Erythroblast (primary cell): ENCODE data around the gene ADAMTS13.
A peak's percentile ranks its signal among the peaks of the same experiment; 100 is the strongest.

ENCODE experiments used
- DNase-seq, 2 experiments: peaks; one replicate each; lab custom pipeline; 2025; lab: John Stamatoyannopoulos, UW
- GATA1 ChIP-seq: IDR thresholded peaks from 2 replicates; pipeline ENCODE4 v1.6.1; 2011; ENCODE audit warnings: low read depth, mild to moderate bottlenecking, control low read depth, low read length, moderate library complexity
- POLR2A ChIP-seq: IDR thresholded peaks from 2 replicates; pipeline ENCODE4 v1.6.1; 2011; ENCODE audit warnings: mild to moderate bottlenecking, low read length

Gene ADAMTS13

DNA sequence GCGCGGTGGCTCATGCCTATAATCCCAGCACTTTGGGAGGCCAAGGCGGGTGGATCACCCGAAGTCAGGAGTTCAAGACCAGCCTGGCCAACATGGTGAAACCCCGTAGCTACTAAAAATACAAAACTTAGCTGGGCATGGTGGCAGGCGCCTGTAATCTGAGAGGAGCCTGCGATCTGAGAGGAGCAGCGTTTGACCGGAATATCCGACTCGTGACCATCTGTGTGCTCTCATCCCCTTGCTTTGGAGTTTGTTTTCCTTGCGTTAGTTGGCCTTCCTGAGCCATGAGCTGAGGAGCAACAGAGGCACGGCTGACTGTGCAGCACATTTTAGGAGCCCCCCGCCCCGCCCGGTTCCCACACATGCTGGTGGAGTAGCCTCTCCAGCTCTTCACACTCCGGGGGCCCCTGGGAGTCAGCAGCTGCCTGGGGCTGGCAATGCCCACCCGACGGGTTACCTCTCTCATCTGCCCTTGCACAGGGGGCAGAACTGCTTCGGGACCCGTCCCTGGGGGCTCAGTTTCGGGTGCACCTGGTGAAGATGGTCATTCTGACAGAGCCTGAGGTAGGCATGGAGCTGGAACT is 3.0 kb downstream of the ADAMTS13 start:
- no peak for TF ChIP-seq POLR2A
- TF ChIP-seq GATA1 = no peak
- no peak for DNase-seq

DNA sequence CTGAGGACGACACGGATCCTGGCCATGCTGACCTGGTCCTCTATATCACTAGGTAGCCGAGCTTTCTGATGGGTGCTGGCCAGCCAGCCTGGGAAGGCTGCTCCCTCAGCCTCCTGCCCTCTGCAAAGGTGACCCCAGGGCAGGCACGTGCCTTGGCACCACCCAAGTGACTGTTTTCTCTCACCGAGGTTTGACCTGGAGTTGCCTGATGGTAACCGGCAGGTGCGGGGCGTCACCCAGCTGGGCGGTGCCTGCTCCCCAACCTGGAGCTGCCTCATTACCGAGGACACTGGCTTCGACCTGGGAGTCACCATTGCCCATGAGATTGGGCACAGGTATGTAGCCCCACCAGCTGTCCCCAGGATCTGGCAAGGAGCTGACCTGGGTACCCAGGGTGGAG is 3.8 kb downstream of the ADAMTS13 start:
- no peak for DNase-seq
- TF ChIP-seq POLR2A (no peak), GATA1 (no peak)

DNA sequence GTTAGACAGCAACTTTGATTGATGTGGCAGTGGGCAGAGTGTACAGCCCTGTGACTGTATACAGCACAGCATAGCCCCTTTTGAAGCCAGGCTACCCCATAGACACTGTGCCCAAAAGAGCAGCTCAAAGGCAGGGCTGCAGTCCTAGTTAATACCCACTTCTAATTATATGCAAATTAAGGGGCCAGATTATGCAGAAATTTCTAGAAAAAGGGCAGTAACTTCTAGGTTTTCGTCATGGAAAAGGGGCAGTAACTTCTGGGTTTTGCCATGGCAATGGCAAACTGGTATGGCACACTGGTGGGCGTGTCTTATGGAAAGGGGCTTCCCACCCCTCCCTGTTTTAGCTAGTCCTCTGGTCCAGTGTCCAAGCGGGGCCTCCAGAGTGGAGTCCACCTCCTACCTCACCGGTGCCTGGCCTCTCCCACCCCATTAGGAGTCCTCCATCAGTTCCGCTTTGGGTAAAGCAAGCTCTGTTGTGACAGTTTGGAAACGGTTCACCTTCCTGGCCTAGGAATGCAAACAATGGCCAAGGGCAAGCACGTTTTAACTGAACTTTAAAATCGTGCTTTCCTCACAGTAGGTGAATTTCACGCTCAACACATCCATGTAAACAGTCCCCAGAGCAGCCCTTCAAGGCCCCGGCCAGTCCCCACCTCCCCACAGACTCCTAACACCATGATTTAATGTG is 5.6 kb downstream of the ADAMTS13 start:
- TF ChIP-seq GATA1 (no peak), POLR2A (no peak)

DNA sequence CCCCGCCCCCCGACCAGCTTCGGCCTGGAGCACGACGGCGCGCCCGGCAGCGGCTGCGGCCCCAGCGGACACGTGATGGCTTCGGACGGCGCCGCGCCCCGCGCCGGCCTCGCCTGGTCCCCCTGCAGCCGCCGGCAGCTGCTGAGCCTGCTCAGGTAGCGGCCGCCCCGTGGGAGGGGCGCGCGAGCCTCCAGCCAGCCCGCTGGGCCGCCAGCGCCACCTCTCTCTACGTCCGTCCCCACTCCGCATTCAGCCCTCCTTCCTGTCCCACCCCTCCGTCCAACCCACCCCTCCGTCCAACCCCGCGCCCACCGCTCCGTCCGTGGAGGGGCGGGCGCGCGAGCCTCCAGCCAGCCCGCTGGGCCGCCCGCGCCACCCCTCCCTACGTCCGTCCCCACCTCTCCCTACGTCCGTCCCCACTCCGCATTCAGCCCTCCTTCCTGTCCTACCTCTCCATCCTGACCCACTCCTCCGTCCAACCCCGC is 6.5 kb downstream of the ADAMTS13 start:
- TF ChIP-seq GATA1 (no peak), POLR2A (no peak)
- no peak for DNase-seq

More for the DNA sequence above, 5.6 kb downstream of the ADAMTS13 start:
- DNase-seq = no peak

DNA sequence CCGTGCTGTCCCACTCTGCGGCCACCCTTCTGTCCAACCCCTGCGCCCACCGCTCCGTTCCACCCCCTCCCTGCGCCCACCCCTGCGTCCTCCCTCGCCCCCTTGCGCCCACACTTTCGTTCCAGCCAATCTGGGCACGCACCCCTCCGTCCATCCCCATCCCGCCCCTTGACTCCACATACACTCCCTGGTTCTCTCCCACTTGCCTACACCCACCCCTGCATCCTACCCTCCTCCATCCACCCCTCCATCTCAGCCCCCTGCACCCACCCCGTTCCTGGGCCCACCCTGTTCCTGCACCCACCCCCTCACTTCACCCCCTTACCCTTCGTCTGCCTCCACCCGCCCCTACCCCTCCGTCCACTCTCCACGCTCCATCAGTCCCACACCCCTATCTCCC is 7.0 kb downstream of the ADAMTS13 start:
- DNase-seq = no peak
- no peak for TF ChIP-seq GATA1

DNA sequence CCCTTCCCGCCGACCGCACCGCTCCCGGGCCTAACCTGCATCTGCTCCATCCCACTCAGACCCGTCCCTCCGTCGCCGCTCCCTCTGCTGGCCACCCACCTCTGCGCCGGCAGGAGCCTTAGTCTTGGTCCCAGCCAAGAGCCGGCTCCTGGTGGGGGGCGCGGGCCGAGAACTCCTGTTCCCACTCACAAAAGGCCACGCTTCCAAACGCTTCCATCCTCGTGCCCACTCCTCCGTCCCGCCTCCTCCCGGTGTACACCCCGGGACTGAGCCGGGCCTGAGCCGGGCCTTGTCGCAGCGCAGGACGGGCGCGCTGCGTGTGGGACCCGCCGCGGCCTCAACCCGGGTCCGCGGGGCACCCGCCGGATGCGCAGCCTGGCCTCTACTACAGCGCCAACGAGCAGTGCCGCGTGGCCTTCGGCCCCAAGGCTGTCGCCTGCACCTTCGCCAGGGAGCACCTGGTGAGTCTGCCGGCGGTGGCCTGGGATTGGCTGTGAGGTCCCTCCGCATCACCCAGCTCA is 7.5 kb downstream of the ADAMTS13 start:
- peak; percentile 12 to 24 for DNase-seq
- TF ChIP-seq POLR2A = no peak

DNA sequence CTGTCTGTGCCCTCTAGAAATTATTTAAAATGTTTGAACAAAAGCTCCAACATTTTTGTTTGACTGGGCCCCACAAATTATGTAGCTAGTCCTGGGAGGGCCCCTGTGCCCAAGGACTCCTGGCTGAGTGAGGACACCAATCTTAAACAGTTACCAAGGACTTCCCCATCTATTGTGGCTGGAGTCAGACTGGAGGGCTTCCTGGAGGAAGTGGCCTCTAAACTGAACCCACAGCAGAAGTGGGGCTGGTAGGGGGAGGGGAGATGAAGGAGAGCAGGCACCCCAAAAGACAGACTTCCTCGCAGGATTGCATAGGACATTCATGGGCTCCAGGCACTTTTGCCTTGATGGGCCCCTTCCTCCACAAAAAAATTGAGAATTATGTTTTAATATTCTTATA is 8.1 kb downstream of the ADAMTS13 start:
- no peak for DNase-seq
- TF ChIP-seq GATA1 (no peak), POLR2A (no peak)

DNA sequence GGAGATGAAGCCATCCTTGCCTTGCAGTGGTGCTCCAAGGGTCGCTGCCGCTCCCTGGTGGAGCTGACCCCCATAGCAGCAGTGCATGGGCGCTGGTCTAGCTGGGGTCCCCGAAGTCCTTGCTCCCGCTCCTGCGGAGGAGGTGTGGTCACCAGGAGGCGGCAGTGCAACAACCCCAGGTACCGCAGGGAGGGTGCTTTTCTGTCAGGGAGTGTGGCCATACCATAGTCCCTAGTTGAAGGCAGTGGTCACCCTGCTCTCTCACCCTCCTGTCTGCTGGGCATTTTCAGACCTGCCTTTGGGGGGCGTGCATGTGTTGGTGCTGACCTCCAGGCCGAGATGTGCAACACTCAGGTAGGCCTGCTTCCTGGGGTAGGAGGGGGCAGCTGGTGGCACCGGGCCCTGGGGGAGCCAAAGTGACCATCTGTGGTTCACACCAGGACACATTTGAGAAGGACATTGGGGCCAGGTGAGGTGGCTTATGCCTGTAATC is 11.2 kb downstream of the ADAMTS13 start:
- TF ChIP-seq GATA1 (no peak), POLR2A (no peak)
- DNase-seq = no peak

DNA sequence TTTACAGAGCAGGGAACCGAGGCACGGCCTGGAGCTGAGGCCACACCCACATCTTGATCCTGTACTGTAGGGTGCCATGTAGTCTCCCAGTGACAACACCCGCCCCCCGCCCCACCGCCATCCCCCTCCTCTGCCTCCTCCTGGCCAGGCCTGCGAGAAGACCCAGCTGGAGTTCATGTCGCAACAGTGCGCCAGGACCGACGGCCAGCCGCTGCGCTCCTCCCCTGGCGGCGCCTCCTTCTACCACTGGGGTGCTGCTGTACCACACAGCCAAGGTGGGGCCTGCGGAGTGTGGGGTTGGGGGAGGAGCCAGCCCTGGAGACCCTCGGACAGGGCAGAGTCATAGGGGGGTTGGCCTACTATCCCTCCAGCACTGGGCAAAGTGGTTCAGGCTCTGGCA is 14.5 kb downstream of the ADAMTS13 start:
- TF ChIP-seq POLR2A (no peak), GATA1 (no peak)
- no peak for DNase-seq

DNA sequence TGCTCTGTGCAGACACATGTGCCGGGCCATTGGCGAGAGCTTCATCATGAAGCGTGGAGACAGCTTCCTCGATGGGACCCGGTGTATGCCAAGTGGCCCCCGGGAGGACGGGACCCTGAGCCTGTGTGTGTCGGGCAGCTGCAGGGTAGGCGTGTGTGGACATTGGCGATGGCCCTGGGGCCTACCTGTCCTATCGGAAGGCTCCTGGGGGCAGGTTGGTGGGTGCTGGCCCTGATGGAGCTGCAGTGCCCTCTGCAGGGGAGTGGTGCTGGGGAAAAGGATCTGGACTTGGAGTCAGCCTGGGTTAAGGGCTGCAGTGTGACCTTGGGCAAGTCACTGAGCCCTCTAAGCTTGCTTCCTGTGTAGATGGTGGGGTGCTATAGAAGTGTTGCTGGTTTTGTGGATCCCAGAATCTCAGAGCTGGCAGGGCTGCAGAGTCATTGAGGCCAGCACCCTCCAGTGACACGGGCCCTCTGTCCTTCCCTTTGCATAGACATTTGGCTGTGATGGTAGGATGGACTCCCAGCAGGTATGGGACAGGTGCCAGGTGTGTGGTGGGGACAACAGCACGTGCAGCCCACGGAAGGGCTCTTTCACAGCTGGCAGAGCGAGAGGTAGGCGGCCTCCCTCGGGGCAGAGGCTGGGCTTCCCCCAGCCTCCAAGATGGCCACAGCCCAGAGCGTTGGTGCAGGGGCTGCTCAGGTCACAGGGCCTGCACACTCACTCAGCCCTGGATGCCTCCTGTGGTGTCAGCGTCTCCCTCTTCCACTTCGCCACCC is 15.8 kb downstream of the ADAMTS13 start:
- DNase-seq = no peak
- TF ChIP-seq POLR2A (no peak), GATA1 (no peak)

DNA sequence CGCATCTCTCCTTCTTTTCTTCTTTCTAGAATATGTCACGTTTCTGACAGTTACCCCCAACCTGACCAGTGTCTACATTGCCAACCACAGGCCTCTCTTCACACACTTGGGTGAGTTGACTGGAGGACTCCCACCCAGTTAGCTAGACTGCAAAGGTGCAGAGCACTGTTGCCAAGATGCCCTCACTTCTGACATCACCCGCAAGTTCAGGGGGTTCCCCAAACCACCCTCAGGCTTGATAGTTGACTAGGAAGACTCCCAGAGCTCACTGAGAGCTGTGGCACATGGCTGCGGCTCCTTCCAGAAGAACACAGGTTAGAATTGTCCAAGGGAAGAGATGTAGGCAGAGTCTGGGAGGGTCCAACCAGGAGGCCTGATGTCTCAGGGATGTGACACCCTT is 17.2 kb downstream of the ADAMTS13 start:
- no peak for DNase-seq
- TF ChIP-seq POLR2A (no peak), GATA1 (no peak)

DNA sequence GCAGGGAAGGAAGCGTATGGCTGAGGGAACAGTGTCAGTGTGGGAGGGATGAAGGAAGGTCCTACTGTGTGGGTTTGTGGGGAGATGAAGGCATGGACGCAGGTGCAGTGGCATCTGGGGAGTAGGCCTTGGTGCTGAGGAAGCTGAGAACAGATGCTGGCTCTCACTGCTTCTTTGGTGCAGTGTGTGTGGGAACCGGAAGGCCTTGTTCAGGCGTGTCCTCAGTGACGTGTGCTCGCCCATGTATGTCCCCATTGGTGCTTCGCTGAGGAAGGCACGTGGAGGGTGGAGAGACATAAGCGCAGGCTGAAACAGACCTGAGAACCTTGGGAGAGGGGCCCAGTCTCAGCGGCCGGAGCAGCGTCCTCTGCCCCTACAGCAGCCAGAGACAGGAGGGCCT is 18.7 kb downstream of the ADAMTS13 start:
- DNase-seq = no peak
- TF ChIP-seq GATA1 (no peak), POLR2A (no peak)

DNA sequence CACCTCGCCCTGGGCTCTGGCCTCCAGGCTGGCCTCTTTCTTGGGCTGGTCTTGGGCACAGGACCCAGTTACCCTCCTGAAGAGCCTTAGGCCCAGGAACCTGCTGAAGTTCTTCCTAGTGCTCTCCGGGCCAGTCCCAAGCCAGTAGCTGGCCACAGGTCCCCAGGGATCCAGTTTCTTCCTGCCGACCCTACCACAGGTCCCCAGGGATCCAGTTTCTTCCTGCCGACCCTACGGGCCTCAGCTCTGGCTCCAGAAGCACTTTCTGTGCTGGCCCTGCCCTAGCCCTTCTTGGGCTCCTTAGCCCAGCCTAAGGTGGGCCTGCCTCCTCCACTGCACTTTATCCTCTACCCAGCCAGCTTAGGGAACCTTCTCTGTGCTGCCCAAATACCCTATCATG is 19.4 kb downstream of the ADAMTS13 start:
- DNase-seq = no peak
- TF ChIP-seq GATA1 (no peak), POLR2A (no peak)

DNA sequence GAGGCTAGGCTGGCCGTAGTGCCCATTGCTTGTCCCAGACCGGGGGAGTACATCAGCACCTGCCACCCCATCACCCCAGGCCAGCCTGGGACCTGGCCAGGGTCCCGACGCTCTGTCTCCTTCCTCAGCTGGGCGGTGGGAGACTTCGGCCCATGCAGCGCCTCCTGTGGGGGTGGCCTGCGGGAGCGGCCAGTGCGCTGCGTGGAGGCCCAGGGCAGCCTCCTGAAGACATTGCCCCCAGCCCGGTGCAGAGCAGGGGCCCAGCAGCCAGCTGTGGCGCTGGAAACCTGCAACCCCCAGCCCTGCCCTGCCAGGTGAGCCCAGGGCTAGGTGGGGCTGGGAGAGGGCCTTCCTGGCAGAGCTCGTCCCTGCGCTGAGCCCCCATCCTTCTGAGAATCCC is 21.1 kb downstream of the ADAMTS13 start:
- no peak for TF ChIP-seq GATA1
- TF ChIP-seq POLR2A = no peak
- no peak for DNase-seq

DNA sequence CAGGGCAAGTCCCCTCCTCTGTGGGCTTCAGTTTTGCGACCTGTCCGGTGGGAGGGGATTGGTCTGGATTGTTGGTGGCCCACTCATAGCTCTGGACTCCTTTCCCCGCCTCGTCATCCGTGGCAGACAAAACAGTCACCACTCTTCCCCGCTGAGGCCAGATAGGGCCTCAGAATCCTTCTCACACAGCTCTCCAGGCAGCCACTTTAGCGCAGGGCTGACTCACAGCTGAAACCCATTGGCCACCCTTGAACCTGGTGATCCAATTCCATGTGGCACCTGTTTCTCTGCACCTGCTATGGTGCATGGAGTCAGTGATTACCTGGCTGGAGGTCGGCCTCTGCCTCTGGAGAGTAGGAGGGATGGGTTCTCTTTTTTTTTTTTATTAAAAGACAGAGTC is 21.8 kb downstream of the ADAMTS13 start:
- no peak for DNase-seq
- TF ChIP-seq GATA1 = no peak
- no peak for TF ChIP-seq POLR2A
